GM19035 (cell line): ENCODE measurements around the gene TLL1.

Source experiments
- ATAC-seq: cut with Tn5 transposase; IDR thresholded peaks from one replicate; pipeline ENCODE4 v1.9.1; 2021; ENCODE audit not compliant: unreplicated experiment

TLL1 gene

DNA sequence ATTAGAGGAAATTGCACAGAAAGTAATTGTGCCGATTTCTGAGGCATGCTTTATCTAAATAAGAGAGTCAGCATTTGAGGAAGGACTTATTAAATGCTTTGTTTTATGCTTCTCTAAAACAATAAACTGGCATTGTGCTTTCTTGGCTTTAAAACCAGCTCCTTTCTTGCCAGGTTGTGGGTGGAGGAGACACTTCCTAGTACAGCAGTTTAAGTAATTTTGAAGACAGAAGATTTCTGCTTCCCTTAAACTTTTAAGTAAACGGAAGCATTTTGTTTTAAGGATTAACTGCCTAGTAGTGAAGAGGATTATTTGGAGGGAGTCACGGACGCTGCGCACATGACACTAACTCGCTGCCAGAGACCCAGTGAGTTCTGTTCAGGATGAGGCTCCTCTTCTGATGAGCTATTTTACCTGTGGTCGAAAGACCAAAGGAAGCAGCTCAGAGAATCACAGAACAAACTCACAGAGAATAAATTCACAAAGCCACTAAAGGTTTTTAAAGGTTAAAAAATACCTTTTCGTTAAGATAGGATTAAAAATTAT is 169.5 kb downstream of the TLL1 start:
- ATAC-seq = no peak

- ATAC-seq = no peak
Observed at GRCh38 chr4:166043801-166044200, 170.8 kb downstream of the TLL1 start.

DNA sequence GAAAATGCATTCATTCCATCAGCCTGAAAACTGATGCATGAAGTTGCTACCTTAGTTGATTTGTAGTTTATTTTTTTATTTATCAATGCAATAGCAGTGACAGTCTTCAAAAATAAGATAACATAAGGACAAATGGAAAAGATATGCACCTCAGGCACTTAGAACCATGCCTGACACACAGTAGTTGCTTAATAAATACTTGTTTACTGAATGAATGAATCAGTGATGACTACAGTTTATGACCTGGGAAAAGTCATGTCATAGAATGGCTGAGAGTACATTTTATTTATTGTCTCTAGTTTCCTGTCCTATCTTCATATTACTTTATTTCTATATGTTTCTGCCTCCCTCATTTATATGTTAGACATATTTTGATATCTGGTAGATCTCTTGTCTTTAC is 171.8 kb downstream of the TLL1 start:
- ATAC-seq = no peak

DNA sequence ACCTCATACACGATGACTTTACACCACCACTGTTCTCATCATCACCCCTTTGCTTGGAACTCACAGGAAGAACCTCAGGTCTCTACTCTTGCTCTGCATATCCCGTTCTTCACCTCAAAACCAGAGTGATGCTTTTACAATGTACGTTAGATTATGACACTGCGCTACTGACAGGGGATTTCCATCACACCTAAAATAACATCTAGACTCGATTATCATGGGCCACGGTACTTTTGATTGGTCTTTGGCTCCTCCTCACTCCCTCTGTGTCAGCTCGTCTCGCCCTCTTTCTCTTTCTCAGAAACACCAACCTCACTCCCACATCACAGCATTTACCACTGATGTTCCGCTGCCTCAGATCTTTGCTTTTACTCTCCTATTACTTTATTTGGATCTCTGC is 172.4 kb downstream of the TLL1 start:
- ATAC-seq = peak; percentile 83

DNA sequence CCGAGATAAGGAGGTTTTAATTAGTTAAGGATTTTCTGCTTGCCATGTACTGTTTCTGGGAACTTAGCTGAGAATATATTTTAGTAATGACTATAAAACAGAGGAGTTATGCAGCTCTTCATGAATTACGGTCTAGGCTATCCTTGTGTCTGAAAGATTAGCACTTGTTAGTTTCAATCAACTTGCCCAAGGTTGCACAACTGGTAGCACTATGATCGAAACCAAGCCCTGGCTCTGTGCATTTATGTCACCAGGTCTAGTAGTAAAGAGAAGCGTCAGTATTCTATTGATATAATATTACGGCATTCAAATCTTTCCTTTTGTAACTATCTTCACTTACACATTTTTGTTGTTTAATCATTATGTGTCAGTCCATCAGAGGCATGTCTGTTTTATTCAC is 176.0 kb downstream of the TLL1 start:
- no peak for ATAC-seq

- no peak for ATAC-seq
Observed at GRCh38 chr4:166064721-166065120, 191.7 kb downstream of the TLL1 start.

GRCh38 chr4:166065324-166065723 is 192.3 kb downstream of the TLL1 start:
- ATAC-seq = no peak

DNA sequence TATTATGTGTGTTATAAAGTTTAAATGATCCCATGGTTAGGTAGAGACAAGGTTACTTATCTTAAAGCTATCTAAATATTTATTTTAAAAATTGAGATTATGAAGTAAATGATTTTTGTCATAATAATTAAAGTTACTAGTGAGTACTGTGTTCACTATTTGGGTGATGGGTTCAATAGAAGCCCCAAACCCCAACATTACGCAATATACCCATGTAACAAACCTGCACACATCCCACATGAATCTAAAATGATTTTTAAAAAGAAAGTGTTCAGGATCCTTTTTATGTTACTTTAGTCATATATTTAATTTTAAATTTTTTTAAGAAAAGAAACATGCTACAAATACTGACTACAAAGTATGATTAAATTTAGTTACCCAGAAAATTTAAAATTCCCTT is 193.9 kb downstream of the TLL1 start:
- ATAC-seq = no peak

- no peak for ATAC-seq
Observed at GRCh38 chr4:166067915-166068314, 194.9 kb downstream of the TLL1 start.

GRCh38 chr4:166073783-166074182 is 200.7 kb downstream of the TLL1 start:
- ATAC-seq = no peak

- ATAC-seq = no peak
Observed at GRCh38 chr4:166075599-166075998, 202.6 kb downstream of the TLL1 start.

GRCh38 chr4:166077782-166078181 is 204.7 kb downstream of the TLL1 start:
- ATAC-seq = no peak

DNA sequence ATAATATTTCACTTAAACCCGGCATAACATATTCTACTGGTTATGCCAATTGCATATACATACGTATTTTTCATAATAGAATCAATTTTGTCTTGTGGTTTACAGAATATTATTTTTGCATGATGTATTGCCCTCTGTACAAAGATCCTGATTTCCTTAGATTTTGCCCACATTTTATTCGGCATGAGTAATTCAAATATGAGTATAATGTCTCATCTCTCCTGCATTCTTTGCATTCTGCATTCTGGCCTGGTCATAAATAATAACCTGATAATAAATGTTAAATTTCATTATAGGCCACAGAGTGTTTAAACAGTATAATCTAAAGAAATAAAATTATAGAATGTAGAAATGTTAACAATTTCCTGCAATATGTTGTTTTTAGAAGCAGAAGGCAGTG is 205.3 kb downstream of the TLL1 start:
- ATAC-seq = no peak

DNA sequence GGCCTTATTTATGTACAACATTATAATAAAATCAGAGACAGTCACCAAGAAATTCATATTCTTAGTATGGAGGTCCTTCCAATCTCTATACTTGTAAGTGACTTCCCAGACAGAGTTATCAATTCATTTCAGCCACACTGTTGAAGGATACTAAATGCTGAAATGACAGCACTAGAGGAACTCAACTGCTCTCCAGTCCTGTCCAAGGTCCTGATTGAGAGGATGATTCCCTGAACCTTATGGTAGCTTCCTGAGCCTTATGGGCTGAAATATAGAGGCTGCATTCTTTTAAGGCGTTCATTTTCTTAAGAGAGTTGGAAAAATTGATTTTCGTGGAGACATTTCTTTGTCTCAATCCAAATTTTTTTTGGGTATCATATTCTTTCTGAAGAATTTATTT is 205.9 kb downstream of the TLL1 start:
- no peak for ATAC-seq

GRCh38 chr4:166087569-166087968 is 214.5 kb downstream of the TLL1 start:
- ATAC-seq = no peak

GRCh38 chr4:166088576-166088975 is 215.5 kb downstream of the TLL1 start:
- ATAC-seq = no peak

GRCh38 chr4:166091146-166091545 is 218.1 kb downstream of the TLL1 start:
- ATAC-seq = no peak

GRCh38 chr4:166091912-166092510 is 219.0 kb downstream of the TLL1 start:
- peak; percentile 84 for ATAC-seq

DNA sequence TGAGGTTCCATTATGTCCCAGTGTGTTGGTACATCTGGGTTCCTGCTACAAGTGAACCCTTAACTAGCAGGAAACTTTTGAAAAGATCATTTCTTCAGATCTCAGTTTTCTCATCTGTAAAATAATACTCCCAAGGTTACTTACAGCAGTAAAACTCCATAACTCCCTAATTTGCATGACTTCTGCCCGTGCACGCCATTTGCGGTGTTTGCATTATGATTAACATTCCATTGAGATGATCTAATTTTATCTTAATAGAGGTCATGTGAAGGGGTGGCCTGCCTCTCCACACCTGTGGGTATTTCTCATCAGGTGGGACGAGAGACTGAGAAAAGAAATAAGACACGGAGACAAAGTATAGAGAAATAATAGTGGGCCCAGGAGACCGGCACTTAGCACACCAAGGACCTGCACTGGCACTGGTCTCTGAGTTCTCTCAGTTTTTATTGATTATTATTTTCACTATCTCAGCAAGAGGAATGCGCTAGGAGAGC is 219.8 kb downstream of the TLL1 start:
- no peak for ATAC-seq

GRCh38 chr4:166104623-166105022 is 231.6 kb downstream of the TLL1 start:
- ATAC-seq = no peak

GRCh38 chr4:166121897-166122296 is 248.9 kb downstream of the TLL1 start:
- ATAC-seq = no peak

GRCh38 chr4:166123546-166123945 is 250.5 kb downstream of the TLL1 start:
- no peak for ATAC-seq

GRCh38 chr4:166128403-166128802 is 255.4 kb downstream of the TLL1 start:
- ATAC-seq = no peak
